Left cardiac atrium (tissue), 4 donors: ENCODE data around the gene VAPA. TPM values are rescaled to one million over a fixed set of nuclear protein-coding genes. Genes with fewer than 3 reads are reported as not detected.
A peak's percentile ranks its signal among the peaks of the same experiment; 100 is the strongest.

Experiments used
- ATAC-seq, 2 donors: fragments of 200-7000 bp; cut with Tn5 transposase; one replicate each; pipeline ENCODE4 v1.9.1; 2020; ENCODE audit warnings: mild to moderate bottlenecking in 2 of 2, moderate library complexity in 2 of 2
- DNase-seq: peaks from one replicate; pipeline ENCODE4 v3.0.0-alpha.2; 2020
- intact Hi-C, 2 donors: fragments of 100-400 bp; cut with DNase I; formaldehyde crosslinking; loops; one replicate each; pipeline versions ENCODE4 v1.14.1 to v1.15.1; 2022 to 2023
- total RNA-seq, 2 donors: library from RNA; stranded (reverse); fragmentation: NEBNext Ultra II Directional; extraction: Animal tissue kit (Norgen Biotek cat#: 25700); gene quantifications; one replicate each; pipeline ENCODE4 v1.2.1, GENCODE V29; 2021
- donor health status: DM: no; HTN: yes; CAD: no.
- donor health status: DM: no; HTN: yes; CAD: no; lungs with severe emphysema.
- donor health status: DM: yes; HTN: yes; CAD: no.
- donor health status: Dilated cardiomyopathy.

Gene VAPA
- total RNA-seq, 2 donors from 2014 or later = 169 to 219 TPM

DNA sequence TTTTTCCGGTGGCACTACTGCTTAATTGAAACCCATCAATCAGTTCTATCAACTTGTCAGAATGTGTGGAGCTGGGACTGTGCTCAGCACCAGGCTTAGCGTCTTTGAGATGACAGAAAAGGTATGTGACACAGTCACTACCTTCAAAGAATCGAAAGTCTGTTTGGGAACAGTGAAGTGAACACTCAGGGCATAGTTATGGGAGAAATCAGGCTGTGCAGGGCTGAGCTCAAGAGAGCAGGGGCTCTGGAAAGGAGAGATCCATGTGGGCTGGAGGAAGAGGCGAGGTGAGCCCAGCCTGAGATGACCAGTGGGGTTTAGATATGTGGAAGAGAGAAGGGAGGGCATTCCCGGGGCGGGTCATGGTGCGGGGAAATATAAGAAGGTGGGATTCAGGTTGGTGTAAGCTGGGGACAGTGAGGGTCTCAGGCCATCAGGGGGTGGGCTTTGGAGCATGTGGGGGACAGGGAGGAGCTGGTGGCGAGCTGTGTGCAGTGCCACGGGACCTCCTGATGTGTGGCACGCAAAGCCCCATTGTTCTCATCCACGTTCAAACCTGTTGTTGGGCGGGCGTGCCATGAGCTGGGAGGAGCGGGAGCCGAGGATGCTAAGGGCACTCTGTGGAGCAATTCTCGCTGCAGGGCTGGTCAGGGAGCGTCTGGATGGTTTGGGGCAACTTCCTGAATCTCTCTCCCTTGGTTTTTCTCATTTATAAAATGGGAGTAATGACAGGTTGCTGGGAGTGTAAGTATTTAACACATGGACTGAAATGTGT, 72.5 kb downstream of the VAPA start:
- no peak for ATAC-seq
- DNase-seq = no peak
- intact Hi-C loops = no loop called here

DNA sequence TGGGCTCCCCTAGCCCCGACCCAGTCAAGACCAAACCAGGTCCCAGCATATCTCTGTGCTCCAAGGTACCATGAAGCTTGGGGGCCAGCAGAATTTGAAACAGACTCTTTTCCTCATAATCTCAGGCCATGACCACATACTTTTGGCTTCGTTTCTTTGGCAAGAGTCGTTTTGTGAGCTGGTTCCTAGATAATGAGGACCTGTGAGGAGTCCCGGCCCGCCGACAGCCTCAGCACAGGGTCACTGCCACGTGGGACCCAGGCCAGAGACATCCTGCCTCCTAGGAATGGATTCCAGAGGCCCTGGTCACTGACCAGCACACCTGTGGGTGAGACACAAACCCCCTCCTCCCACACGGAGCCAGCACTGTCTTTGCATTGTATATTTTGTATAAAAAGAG, 73.5 kb downstream of the VAPA start:
- DNase-seq = peak; percentile 58
- peak; percentile 19 to 60 for ATAC-seq
- intact Hi-C loops = no loop called here

DNA sequence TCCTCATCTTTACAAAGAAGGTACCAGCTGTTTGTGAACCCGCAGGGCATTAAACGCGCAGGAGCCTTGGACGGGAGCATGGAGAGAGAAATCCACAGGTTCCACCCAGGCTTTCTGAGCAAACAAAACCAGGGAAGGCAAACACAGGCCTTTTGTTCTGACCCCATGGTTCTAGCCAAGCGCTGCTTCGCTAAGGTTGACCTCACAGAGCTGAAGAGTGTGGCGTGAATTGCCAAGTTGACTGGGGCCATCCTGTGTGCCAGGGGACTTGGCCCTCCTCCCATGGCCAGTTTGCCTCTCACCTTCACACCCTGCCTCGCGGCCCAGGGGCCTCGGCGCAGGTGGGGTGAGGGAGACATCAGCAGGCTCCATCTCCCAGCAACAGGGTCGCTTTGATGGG, 74.1 kb downstream of the VAPA start:
- DNase-seq = no peak
- intact Hi-C loops = no loop called here
- peak in 1 of 2 donors; percentile 52 for ATAC-seq

DNA sequence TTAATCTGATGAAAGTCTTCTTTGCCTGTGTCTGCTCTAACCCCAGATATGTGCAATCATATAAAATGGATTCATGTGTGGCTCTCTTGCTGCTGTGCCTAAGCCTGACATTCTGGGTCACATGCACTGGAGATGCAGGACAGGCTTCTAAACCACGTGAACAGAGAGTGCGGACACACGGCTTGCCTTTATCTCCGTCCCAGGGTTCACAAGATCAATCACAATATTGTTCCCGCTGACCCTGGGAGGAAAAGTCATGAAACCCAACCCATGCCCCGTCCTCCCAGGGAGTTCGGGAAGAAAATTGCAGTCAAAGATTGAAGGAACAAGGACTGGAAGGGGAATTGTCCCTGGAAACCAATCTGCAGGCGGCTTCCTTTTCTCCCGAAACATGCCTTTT, 74.8 kb downstream of the VAPA start:
- ATAC-seq (no peak), DNase-seq (no peak)
- intact Hi-C loops = no loop called here

DNA sequence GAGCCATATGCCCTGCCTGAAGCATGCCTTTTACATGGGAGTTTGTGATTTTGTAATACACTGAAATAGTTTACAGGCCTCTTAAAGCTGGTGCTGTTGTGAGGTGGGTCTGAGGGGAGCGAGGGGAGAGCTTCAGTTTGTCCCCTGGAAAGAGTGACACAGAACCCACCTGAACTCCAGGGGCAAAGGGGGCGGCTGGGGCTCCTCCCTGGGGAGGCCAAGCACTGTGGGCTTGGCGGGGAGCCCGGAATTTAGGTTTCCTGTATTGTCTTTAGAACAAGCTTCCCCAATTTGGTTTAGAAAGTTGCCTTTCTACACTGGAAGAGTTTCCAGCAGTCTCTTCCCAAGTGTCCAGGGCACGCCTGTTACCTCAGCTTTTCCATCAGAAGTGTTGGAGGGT, 75.7 kb downstream of the VAPA start:
- DNase-seq (no peak), ATAC-seq (no peak)
- intact Hi-C loops = no loop called here

DNA sequence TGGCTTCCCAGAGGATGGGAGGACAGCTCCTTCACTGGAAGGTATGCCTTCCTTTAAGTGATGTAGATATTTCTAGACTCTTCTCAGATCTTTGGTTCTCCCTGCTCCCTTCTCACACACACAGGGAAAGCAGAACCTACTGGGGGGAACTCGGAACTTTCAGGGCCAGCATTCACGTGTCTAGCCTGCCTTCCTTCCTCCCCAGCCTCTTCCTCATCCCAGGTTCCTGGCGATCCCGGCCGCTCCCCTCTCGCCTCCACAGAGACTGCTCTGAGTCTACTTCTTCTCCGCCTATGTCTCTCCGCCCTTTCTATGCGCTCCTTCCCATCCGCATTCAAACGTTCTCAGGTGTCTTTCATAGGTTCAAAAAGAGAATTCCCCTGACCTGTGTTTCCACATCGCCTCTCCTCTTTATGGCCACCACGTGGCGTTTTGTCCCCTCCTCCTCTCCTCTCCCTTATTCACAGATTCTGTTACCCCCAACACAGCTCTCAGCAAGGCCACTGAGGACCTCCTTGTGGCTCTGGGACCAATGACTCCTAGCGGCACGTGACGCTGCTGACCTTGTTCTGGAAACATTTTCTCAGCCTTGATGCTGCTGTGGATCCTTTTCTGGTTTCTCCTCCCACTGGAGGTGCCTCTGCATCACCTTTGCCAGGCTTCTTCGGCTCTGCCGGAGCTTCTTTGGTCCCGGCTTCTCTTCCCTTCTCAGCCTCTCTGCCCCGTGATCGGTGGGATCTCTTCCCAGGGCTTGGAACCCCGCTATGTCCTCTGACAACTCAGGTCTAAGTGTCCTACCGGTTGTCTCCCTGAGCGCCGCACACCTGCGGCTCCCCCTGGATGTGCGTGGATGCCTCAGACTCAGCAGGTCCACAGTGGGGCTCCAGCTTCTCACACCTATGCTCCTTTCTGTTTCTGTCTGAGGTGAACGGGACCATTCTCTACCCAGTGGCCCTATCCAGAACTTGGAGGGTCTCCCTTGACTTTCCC, 77.5 kb downstream of the VAPA start:
- intact Hi-C loops = no loop called here
- ATAC-seq = no peak
- DNase-seq = no peak

DNA sequence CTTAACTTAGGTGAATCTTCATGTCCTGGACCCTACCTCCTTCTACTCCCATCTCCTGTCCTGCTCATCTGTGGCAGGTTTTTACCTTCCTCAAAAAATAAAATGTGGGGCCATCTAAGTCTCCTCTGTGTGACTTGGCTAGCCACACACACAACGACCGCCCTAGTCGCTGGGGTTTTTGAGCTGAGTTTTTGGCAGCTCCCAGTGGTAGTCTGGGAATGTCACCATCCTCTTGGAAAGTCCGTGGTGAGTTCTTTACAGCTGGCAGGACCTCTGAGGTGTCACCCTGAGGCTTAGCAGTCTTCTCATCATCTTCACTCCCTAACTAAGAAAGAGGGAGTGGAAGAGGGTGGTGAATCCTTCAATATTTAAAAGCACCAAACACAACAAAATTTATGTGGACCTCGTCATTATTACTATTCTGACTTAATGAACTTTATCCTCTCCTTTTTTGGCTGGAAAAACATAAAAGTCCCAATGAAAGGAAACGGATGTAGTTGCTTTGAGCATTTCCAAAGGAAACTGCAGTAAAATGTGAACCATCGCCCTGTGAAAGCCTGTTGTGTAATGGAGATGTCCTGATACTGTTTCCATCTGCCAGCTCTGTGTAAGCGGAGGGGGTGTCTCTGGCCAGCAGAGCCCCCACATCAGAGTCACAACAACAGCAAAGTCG, 78.6 kb downstream of the VAPA start:
- ATAC-seq (peak; percentile 36 to 39), DNase-seq (peak; percentile 22)
- intact Hi-C loops = no loop called here

DNA sequence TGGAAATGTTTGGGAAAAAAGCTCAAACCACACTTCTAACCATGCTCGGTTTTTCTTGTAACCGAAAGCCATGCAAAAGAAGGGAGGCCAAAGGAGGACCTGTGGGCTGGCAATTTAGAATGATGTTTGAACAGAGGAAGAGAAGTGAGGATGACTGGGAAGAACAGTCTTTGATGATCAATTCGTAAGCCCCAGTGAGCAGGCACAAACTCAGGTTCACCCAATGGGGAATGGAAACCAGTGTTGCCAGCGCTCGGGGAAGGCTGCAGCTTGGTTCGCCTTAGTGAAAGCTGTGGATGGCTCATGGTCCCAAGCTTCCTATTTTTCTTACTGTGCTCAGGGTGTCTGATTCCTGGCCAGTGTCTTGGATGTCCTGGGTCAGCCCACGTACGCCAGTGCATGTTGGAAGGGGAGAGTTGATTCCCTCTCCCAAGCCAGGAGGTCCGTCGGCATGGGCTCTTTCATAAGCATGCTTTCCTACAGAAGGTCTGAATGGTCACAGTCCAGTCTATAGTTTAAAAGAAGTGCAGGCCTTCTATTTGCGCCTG, 79.2 kb downstream of the VAPA start:
- no peak for DNase-seq
- intact Hi-C loops = no loop called here
- ATAC-seq = no peak

DNA sequence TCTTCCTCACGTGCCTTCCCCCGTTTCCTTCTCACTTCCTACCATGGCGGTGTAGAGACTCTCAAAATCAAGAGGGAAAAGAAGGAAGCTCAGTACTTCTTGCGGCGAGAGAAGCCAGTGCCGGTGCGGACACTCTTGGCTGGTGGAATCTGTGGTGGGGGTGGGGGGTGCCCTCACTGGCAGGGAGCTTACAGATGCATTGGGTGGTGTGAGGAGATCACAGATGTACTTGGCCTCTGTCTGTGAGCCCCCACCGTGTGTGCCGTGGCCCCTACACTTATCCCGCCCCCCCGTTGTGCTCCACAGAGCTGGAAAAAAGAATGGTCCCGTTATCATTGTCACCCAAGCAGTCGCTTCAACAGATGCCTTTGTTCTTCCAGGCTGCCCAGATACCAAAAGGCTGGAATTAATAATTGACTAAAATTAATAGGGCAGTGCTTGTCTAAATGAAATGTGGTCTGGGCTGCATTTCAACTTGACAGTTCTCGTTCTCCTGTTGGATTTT, 79.8 kb downstream of the VAPA start:
- intact Hi-C loops = no loop called here
- ATAC-seq (no peak), DNase-seq (no peak)

DNA sequence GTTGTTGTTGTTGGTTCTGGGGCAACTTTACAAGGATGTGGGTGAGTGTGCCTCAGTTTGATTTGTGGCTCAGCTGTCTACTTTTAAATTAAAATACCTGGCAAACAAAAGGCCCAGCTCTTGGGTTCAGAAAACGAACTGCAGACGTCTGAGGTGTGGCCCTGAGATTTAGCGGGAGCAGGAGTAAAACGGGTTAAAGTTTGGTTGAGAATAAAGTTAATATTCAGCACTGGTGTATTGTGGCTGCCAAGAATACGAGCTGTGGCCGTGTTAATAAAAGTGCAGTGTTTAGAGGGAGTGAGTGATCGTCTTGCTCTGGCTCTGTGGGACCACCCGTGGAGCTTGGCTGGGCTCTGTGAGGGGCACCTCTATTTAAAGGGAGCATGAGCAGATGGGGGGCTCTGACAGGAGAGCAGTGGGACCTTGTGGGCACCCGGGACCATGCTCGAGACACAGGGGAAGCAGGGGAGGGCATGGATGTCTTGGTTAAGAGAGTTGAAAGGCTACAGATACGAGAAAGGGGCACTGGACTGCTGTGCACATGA, 80.3 kb downstream of the VAPA start:
- DNase-seq (no peak), ATAC-seq (no peak)
- intact Hi-C loops = no loop called here

DNA sequence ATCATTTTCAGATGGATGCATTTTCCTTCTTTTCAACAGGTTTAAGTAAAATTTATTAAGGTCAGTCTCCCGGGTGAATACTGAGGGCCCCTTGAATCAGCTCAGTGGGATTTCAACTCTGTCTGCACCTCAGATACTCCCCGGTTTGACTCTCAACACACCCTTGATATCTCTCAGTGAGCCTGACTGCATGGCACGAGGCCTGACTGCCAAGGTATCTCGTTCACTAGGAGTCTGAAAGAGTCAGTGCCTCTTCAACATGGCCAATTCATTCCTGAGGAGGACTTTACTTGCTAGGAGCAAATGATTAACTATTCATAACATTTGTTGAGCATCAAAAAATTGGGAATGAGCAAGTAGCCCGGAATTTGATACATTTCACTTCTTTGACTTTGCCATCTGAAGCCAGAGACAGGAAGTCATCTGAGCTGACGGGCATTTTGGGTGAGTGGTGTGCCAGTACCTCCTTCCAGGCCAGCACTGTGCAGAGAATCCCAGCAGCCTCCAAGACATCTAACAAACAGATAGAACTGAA, 81.0 kb downstream of the VAPA start:
- ATAC-seq (peak in 1 of 2 donors; percentile 26), DNase-seq (no peak)
- intact Hi-C loops = no loop called here

DNA sequence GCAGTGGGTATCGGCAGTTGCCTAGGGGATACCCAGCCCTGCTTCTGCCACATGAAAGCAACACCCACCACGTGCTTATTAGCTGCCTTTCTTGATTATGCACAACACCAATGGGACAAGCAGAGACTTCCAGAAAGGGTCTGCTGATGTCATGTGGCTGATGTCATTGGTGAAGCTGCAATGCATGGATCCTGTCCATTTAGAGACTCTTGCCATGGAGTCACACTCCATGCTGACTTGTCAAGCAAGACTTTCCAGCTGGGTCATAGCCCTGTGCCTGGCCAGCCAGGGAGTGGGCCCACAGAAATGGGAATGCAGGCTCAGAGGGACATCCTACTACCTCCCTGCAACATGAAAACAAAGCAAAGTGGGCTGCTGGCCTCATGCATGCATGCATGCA, 81.8 kb downstream of the VAPA start:
- ATAC-seq (no peak), DNase-seq (no peak)
- intact Hi-C loops = no loop called here

DNA sequence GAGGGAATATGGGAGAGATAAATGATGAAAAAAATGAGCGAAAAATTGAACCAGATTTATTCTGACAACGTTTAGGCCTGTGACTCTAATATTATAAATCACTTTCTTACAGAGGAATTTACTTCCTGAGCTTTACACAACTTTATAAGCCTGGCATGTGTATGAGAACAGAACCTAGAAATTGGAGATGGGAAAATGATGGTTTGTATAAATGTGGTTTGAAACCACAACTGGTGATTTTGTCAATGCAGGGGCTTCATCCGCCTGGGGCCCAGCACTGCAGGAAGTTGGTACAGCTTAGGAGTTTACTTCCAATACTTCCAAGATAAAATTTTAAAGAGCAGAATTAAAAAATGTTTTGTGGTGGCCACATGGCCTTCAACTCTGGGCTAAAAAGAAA, 82.3 kb downstream of the VAPA start:
- intact Hi-C loops = no loop called here
- DNase-seq = no peak
- no peak for ATAC-seq

DNA sequence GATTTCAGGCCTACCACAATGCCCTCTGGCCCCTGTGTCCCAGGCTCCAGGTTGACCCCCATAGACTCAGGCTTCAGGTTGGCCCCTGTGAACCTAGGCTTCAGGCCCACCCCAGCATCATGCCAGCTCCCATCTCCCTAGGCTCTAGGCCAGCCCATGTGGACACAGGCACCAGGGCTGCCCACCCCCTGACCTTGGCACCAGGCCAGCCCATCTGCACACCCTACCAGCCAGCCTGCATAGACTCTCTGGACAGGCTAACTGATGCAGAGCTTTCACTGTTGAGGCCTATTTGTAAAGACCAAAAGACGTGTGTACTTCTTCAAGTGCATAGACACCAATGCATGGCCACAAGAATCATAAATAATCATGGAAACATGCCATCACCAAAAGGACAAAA, 83.9 kb downstream of the VAPA start:
- no peak for ATAC-seq
- intact Hi-C loops = no loop called here
- DNase-seq = no peak

DNA sequence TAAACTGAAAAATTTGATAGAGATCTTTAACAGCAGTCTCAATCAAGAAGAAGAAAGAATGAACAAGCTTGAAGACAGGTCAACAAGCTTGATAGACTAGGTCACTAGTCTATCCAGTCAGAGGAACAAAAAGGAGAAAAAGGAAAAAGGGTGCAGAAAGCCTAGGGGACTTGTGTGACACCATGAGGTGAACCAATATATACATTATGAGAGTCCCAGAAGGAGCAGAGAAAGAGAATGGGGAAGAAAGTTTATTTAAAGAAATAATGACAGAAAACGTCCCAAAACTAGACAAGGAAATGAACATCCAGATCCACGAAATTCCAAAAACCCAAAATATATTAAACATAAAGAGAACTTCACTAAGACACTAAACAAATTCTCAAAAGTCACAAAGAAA, 84.5 kb downstream of the VAPA start:
- ATAC-seq (no peak), DNase-seq (no peak)
- intact Hi-C loops = no loop called here

DNA sequence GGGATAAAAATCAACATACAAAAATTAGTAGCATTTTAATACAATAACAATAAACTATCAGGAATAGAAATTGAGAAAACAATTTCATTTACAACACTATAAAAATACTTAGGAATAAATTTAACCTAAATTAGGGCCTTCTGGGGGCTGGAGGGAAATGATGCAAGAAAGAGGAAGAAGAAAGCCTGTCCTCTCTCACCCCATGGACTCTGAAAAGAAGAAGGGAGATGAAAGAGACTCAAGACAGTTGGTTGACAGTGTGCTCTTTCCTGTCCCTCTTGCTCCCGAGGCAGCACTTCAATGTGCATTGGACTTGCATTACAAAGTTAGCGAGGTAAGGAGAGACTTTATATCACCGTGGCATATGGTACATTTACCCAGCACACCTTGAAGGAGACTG, 88.5 kb downstream of the VAPA start:
- ATAC-seq (no peak), DNase-seq (no peak)
- intact Hi-C loops = no loop called here

DNA sequence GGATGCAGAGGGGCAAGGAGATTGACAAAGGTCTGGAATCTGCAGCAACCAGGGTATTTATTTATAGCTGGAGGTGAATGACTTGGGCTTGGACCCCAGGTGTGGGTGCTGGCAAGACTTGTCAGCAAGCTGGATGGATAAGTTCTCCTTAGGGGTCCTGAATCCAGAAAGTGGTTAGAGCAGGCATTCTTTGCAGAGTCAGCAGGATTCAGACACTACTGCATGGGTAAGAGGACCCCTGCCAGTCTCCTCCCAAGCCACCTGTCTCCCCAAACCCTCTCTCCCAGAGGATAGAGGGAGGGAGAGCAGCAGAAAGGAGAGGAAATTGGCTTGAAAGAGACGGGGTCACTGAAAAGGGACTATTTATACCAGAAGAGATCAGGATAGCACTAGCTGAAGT, 89.5 kb downstream of the VAPA start:
- DNase-seq = no peak
- intact Hi-C loops = no loop called here

DNA sequence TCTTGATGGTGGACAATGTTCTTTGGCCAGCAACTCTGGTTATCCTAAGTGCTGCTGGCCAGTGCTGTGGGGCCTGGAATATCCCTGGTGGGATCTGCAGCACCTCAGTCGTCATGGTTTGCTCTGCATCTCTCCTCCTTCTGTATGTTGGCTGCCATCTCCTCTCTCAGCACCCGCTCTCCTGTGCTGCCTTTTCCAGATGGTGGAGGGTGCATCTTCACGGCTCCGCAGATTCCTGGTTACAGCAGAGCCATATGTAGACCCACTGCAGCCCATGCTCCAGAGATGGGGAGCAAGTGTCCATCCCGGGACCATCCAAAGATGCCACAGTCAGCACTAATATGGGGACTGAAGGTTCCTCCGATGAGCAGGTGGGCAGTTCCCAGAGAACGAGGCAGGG, 90.0 kb downstream of the VAPA start:
- no peak for DNase-seq
- intact Hi-C loops = no loop called here
- no peak for ATAC-seq

More for the DNA sequence above, 89.5 kb downstream of the VAPA start:
- ATAC-seq = no peak
